H9 (cell line): Measurements from ENCODE around the gene WNT9A. TPM values are rescaled to one million over a fixed set of nuclear protein-coding genes. Genes with fewer than 3 reads are reported as not detected.

Experiments
- DNase-seq: peaks from one replicate; pipeline ENCODE4 v3.0.0-alpha.2; 2017
- H2AFZ ChIP-seq: one replicate; pipeline ENCODE4 v1.6.1; 2013; ENCODE audit warnings: mild to moderate bottlenecking, low read length, control low read depth, moderate library complexity
- H2AK5ac ChIP-seq: 2 replicates; pipeline ENCODE4 v1.6.1; 2013; ENCODE audit warnings: low read length, control low read depth, mixed read lengths; ENCODE audit not compliant: insufficient read length
- H2BK120ac ChIP-seq: one replicate; pipeline ENCODE4 v1.6.1; 2013; ENCODE audit warnings: low read depth, mild to moderate bottlenecking, low read length, control low read depth, inconsistent platforms; ENCODE audit not compliant: poor library complexity, severe bottlenecking
- H2BK12ac ChIP-seq: 2 replicates; pipeline ENCODE4 v1.6.1; 2013; ENCODE audit warnings: low read length, control low read depth, mixed read lengths, low read depth; ENCODE audit not compliant: insufficient read length
- H2BK15ac ChIP-seq: 2 replicates; pipeline ENCODE4 v1.6.1; 2013; ENCODE audit warnings: low read depth, low read length, control low read depth
- H2BK20ac ChIP-seq: one replicate; pipeline ENCODE4 v1.6.1; 2013; ENCODE audit warnings: low read depth, mild to moderate bottlenecking, low read length, control low read depth, inconsistent platforms; ENCODE audit not compliant: poor library complexity, severe bottlenecking
- H2BK5ac ChIP-seq: 2 replicates; pipeline ENCODE4 v1.6.1; 2013; ENCODE audit warnings: low read length, control low read depth, mixed read lengths; ENCODE audit not compliant: insufficient read length
- H3K14ac ChIP-seq: 2 replicates; pipeline ENCODE4 v1.6.1; 2013; ENCODE audit warnings: low read length, control low read depth; ENCODE audit not compliant: insufficient read depth
- H3K18ac ChIP-seq: 2 replicates; pipeline ENCODE4 v1.6.1; 2013; ENCODE audit warnings: low read depth, mild to moderate bottlenecking, mixed read lengths, low read length, control low read depth; ENCODE audit not compliant: insufficient read length
- H3K23ac ChIP-seq: 2 replicates; pipeline ENCODE4 v1.6.1; 2013; ENCODE audit warnings: low read length, control low read depth, mixed read lengths, low read depth; ENCODE audit not compliant: insufficient read length
- H3K23me2 ChIP-seq: 2 replicates; pipeline ENCODE4 v1.6.1; 2013; ENCODE audit warnings: low read depth, mild to moderate bottlenecking, mixed read lengths, low read length, control low read depth; ENCODE audit not compliant: insufficient read length, poor library complexity, severe bottlenecking
- H3K27ac ChIP-seq: 2 replicates; pipeline ENCODE4 v1.5.1; 2013; ENCODE audit warnings: low read length, control low read depth, mixed read lengths, low read depth; ENCODE audit not compliant: insufficient read length
- H3K27me3 ChIP-seq: 2 replicates; pipeline ENCODE4 v1.6.1; 2013; ENCODE audit warnings: low read length, control low read depth, inconsistent platforms; ENCODE audit not compliant: insufficient read depth
- H3K4ac ChIP-seq: 2 replicates; pipeline ENCODE4 v1.6.1; 2013; ENCODE audit warnings: low read depth, mild to moderate bottlenecking, control low read depth, inconsistent platforms, low read length, moderate library complexity
- H3K4me1 ChIP-seq: 2 replicates; pipeline ENCODE4 v1.6.1; 2013; ENCODE audit warnings: low read length, control low read depth, inconsistent platforms; ENCODE audit not compliant: insufficient read depth
- H3K4me2 ChIP-seq: 2 replicates; pipeline ENCODE4 v1.6.1; 2013; ENCODE audit warnings: low read length, control low read depth, mixed read lengths; ENCODE audit not compliant: insufficient read length, insufficient read depth
- H3K56ac ChIP-seq: 2 replicates; pipeline ENCODE4 v1.6.1; 2013; ENCODE audit warnings: low read depth, mild to moderate bottlenecking, mixed read lengths, low read length, control low read depth; ENCODE audit not compliant: insufficient read length
- H3K79me1 ChIP-seq: 2 replicates; pipeline ENCODE4 v1.6.1; 2013; ENCODE audit warnings: low read depth, mild to moderate bottlenecking, moderate library complexity, low read length, control low read depth, inconsistent platforms; ENCODE audit not compliant: insufficient read depth, poor library complexity, severe bottlenecking
- H3K79me2 ChIP-seq: 2 replicates; pipeline ENCODE4 v1.6.1; 2013; ENCODE audit warnings: low read length, control low read depth, inconsistent platforms; ENCODE audit not compliant: insufficient read depth
- H3K9ac ChIP-seq: 2 replicates; pipeline ENCODE4 v1.6.1; 2013; ENCODE audit warnings: low read length, control low read depth, mixed read lengths; ENCODE audit not compliant: insufficient read length; ENCODE audit errors: extremely low read depth
- H3K9me3 ChIP-seq: one replicate; pipeline ENCODE4 v1.6.1; 2013; ENCODE audit warnings: low read depth, low read length, inconsistent platforms; ENCODE audit not compliant: control insufficient read depth
- H3T11ph ChIP-seq: one replicate; pipeline ENCODE4 v1.6.1; 2013; ENCODE audit warnings: mild to moderate bottlenecking, low read length, control low read depth, inconsistent platforms
- H4K20me1 ChIP-seq: one replicate; pipeline ENCODE4 v1.6.1; 2013; ENCODE audit not compliant: control insufficient read depth, insufficient read length, insufficient read depth
- H4K5ac ChIP-seq: 2 replicates; pipeline ENCODE4 v1.6.1; 2013; ENCODE audit warnings: low read depth, mild to moderate bottlenecking, mixed read lengths, low read length, control low read depth; ENCODE audit not compliant: insufficient read length
- H4K8ac ChIP-seq: replicated peaks from 2 replicates; pipeline ENCODE4 v1.6.1; 2013; ENCODE audit warnings: low read length, control low read depth, mixed read lengths, low read depth; ENCODE audit not compliant: insufficient read length
- H4K91ac ChIP-seq: 2 replicates; pipeline ENCODE4 v1.6.1; 2013; ENCODE audit warnings: low read depth, mild to moderate bottlenecking, moderate library complexity, mixed read lengths, low read length, control low read depth; ENCODE audit not compliant: insufficient read length
- H3K27ac Mint-ChIP-seq, 3 experiments: 2 replicates in 2 of 3; 3 replicates in 1 of 3; pipeline ENCODE4 v1.8.0; 2020 to 2021; ENCODE audit warnings: mixed read lengths in 3 of 3, mild to moderate bottlenecking in 1 of 3, moderate library complexity in 1 of 3
- H3K27me3 Mint-ChIP-seq: 2 replicates; pipeline ENCODE4 v1.8.0; 2021; ENCODE audit warnings: low read depth, mild to moderate bottlenecking, moderate library complexity, mixed read lengths
- H3K36me3 Mint-ChIP-seq, 3 experiments: 2 replicates in 2 of 3; 3 replicates in 1 of 3; pipeline ENCODE4 v1.8.0; 2020 to 2021; ENCODE audit warnings: low read depth in 3 of 3, mixed read lengths in 3 of 3; ENCODE audit not compliant: insufficient read depth in 1 of 3
- H3K4me1 Mint-ChIP-seq, 2 experiments: 2 replicates each; pipeline ENCODE4 v1.8.0; 2020; ENCODE audit warnings: mixed read lengths in 2 of 2
- H3K4me3 Mint-ChIP-seq, 2 experiments: 2 replicates in 1 of 2; 3 replicates in 1 of 2; pipeline ENCODE4 v1.8.0; 2020 to 2021; ENCODE audit warnings: mild to moderate bottlenecking in 2 of 2, mixed read lengths in 2 of 2, moderate library complexity in 1 of 2
- H3K9me3 Mint-ChIP-seq, 2 experiments: 2 replicates in 1 of 2; 3 replicates in 1 of 2; pipeline ENCODE4 v1.8.0; 2020; ENCODE audit warnings: mild to moderate bottlenecking in 2 of 2, mixed read lengths in 2 of 2, moderate library complexity in 1 of 2
- CTCF ChIP-seq: fragments of 200-600 bp; sonication (generic); conservative IDR thresholded peaks from 3 replicates; pipeline ENCODE4 v1.8.0; 2021; ENCODE audit warnings: antibody characterized with exemption, mild to moderate bottlenecking
- WGBS: extraction: QIAGEN DNeasy Blood & Tissue Kit; methylation state at CpG from one replicate; pipeline ENCODE4 v1.1.7; 2013; ENCODE audit warnings: missing lambda C conversion rate, low lambda C conversion rate, mixed read lengths; ENCODE audit not compliant: insufficient read length; ENCODE audit errors: extremely low coverage; 5-methylcytosine and 5-hydroxymethylcytosine counted together
- total RNA-seq: library from RNA; stranded (reverse); gene quantifications from 2 replicates; pipeline ENCODE4 v1.2.1, GENCODE V29; 2021

Gene WNT9A
- total RNA-seq, 1 experiment from 2014 or later, result 0.77 TPM

- no peak overlapping the region for H2AFZ ChIP-seq
- no peaks in the 10 kb centered on the region for H3K9me3 Mint-ChIP-seq
Observed at GRCh38 chr1:227888404-227889046, 59.2 kb downstream of the WNT9A start.

More at GRCh38 chr1:227888404-227889046, 59.2 kb downstream of the WNT9A start:
- no peak overlapping the region for H3K56ac ChIP-seq
- Mint-ChIP-seq H3K36me3 (no peaks in the 10 kb centered on the region), H3K4me3 (no peak overlapping the region), H3K27me3 (peaks cover 2% of the 10 kb centered on the region; the same call in 1 of the 2 replicates), H3K27ac (no peak overlapping the region), H3K4me1 (peaks cover 11 to 26% of the 10 kb centered on the region in 2 experiments)
- no peaks in the 10 kb centered on the region for H3K23me2 ChIP-seq
- no peak for TF ChIP-seq CTCF
- H2BK15ac ChIP-seq, result no peak overlapping the region
- no peak overlapping the region for H4K8ac ChIP-seq
- H3K79me2 ChIP-seq, result no peaks in the 10 kb centered on the region
- no peak overlapping the region for H3K4me2 ChIP-seq
- H3K4me1 ChIP-seq, result no peaks in the 10 kb centered on the region
- no peak overlapping the region for H2BK20ac ChIP-seq
- H2BK5ac ChIP-seq, result no peak overlapping the region
- H3K27ac ChIP-seq, result no peak overlapping the region
- no peak overlapping the region for H3K18ac ChIP-seq
- H4K91ac ChIP-seq, result no peak overlapping the region
- no peak for DNase-seq
- no peak overlapping the region for H3K9ac ChIP-seq
- H3K9me3 ChIP-seq, result no peaks in the 10 kb centered on the region
- no peak overlapping the region for H2BK12ac ChIP-seq
- no CpG with 5 or more reads among the region's 8 CpGs for WGBS
- no peak overlapping the region for H3K14ac ChIP-seq
- no peak overlapping the region for H4K5ac ChIP-seq
- H2AK5ac ChIP-seq, result no peak overlapping the region
- no peaks in the 10 kb centered on the region for H3K79me1 ChIP-seq
- no peaks in the 10 kb centered on the region for H4K20me1 ChIP-seq
- H3K23ac ChIP-seq, result no peak overlapping the region
- no peak overlapping the region for H2BK120ac ChIP-seq
- no peak overlapping the region for H3K4ac ChIP-seq
- no peak overlapping the region for H3T11ph ChIP-seq
- no peaks in the 10 kb centered on the region for H3K27me3 ChIP-seq
